Mucosa of rectum (tissue), 2 donors: ENCODE data around the gene MOGAT3.

Source experiments
- H3K27ac ChIP-seq, 2 donors: one replicate each; pipeline ENCODE4 v1.7.0; 2013; ENCODE audit warnings: inconsistent platforms in 2 of 2, low read depth in 2 of 2, low read length in 2 of 2
- H3K27me3 ChIP-seq, 2 donors: one replicate each; pipeline ENCODE4 v1.7.0; 2013; ENCODE audit warnings: low read length in 2 of 2; ENCODE audit not compliant: control insufficient read depth in 2 of 2, insufficient read depth in 2 of 2
- H3K36me3 ChIP-seq, 2 donors: one replicate each; pipeline ENCODE4 v1.7.0; 2013; ENCODE audit warnings: low read length in 2 of 2; ENCODE audit not compliant: control insufficient read depth in 2 of 2, insufficient read depth in 2 of 2
- H3K4me1 ChIP-seq, 2 donors: one replicate each; pipeline ENCODE4 v1.7.0; 2013; ENCODE audit warnings: low read length in 2 of 2, mild to moderate bottlenecking in 1 of 2; ENCODE audit not compliant: control insufficient read depth in 2 of 2, insufficient read depth in 2 of 2
- H3K4me3 ChIP-seq, 2 donors: one replicate each; pipeline ENCODE4 v1.7.0; 2013; ENCODE audit warnings: low read length in 2 of 2
- H3K9ac ChIP-seq, 2 donors: one replicate each; pipeline ENCODE4 v1.7.0; 2013; ENCODE audit warnings: low read length in 2 of 2, low read depth in 1 of 2, mild to moderate bottlenecking in 1 of 2
- H3K9me3 ChIP-seq, 2 donors: one replicate each; pipeline ENCODE4 v1.7.0; 2013; ENCODE audit warnings: low read length in 2 of 2; ENCODE audit not compliant: control insufficient read depth in 2 of 2
- donor health status: healthy.
- donor health status: Normal muscosa, but diverticular disease.

Gene MOGAT3

GRCh38 chr7:101173752-101174244 lies 27.0 kb downstream of the MOGAT3 start:
- Histone ChIP-seq H3K36me3 (no peaks in the 10 kb centered on the region), H3K9me3 (no peaks in the 10 kb centered on the region), H3K27ac (no peak overlapping the region), H3K4me1 (peaks cover 17 to 20% of the 10 kb centered on the region in 2 donors), H3K27me3 (peaks cover 79 to 83% of the 10 kb centered on the region in 2 donors), H3K9ac (no peak overlapping the region), H3K4me3 (no peak overlapping the region)

GRCh38 chr7:101172854-101173751 lies 27.7 kb downstream of the MOGAT3 start:
- Histone ChIP-seq H3K36me3 (no peaks in the 10 kb centered on the region), H3K27ac (no peak overlapping the region), H3K4me3 (no peak overlapping the region), H3K9ac (no peak overlapping the region), H3K4me1 (peaks cover 17 to 20% of the 10 kb centered on the region in 2 donors), H3K9me3 (no peaks in the 10 kb centered on the region), H3K27me3 (peaks cover 84 to 86% of the 10 kb centered on the region in 2 donors)

GRCh38 chr7:101172005-101172853 lies 28.6 kb downstream of the MOGAT3 start:
- Histone ChIP-seq H3K27ac (no peak overlapping the region), H3K9ac (no peak overlapping the region), H3K4me3 (peak overlapping the region in 1 of 2 donors; percentile 24), H3K9me3 (no peaks in the 10 kb centered on the region), H3K36me3 (no peaks in the 10 kb centered on the region), H3K27me3 (peaks cover 84 to 87% of the 10 kb centered on the region in 2 donors), H3K4me1 (peaks cover 17 to 20% of the 10 kb centered on the region in 2 donors)

- peaks cover 17 to 20% of the 10 kb centered on the region in 2 donors for H3K4me1 ChIP-seq
- H3K9me3 ChIP-seq = no peaks in the 10 kb centered on the region
- H3K27me3 ChIP-seq = peaks cover 83 to 85% of the 10 kb centered on the region in 2 donors
- no peak overlapping the region for H3K4me3 ChIP-seq
- no peaks in the 10 kb centered on the region for H3K36me3 ChIP-seq
- H3K9ac ChIP-seq = no peak overlapping the region
- no peak overlapping the region for H3K27ac ChIP-seq
Measured at GRCh38 chr7:101171442-101171837, 29.4 kb downstream of the MOGAT3 start.

GRCh38 chr7:101170617-101171441 lies 30.0 kb downstream of the MOGAT3 start:
- Histone ChIP-seq H3K9ac (no peak overlapping the region), H3K36me3 (no peaks in the 10 kb centered on the region), H3K27me3 (peaks cover 84% of the 10 kb centered on the region in 2 donors), H3K27ac (no peak overlapping the region), H3K4me1 (peaks cover 20 to 22% of the 10 kb centered on the region in 2 donors), H3K4me3 (no peak overlapping the region), H3K9me3 (no peaks in the 10 kb centered on the region)

GRCh38 chr7:101169838-101170551 lies 30.8 kb downstream of the MOGAT3 start:
- no peak overlapping the region for H3K4me3 ChIP-seq
- H3K4me1 ChIP-seq = peaks cover 23 to 27% of the 10 kb centered on the region in 2 donors
- no peak overlapping the region for H3K9ac ChIP-seq
- no peak overlapping the region for H3K27ac ChIP-seq
- H3K36me3 ChIP-seq = no peaks in the 10 kb centered on the region
- peaks cover 79 to 81% of the 10 kb centered on the region in 2 donors for H3K27me3 ChIP-seq
- H3K9me3 ChIP-seq = no peaks in the 10 kb centered on the region

GRCh38 chr7:101169110-101169837 lies 31.6 kb downstream of the MOGAT3 start:
- H3K27ac ChIP-seq = no peak overlapping the region
- H3K9ac ChIP-seq = no peak overlapping the region
- no peak overlapping the region for H3K4me3 ChIP-seq
- no peaks in the 10 kb centered on the region for H3K9me3 ChIP-seq
- H3K36me3 ChIP-seq = no peaks in the 10 kb centered on the region
- peaks cover 82% of the 10 kb centered on the region in 2 donors for H3K27me3 ChIP-seq
- H3K4me1 ChIP-seq = peaks cover 23 to 27% of the 10 kb centered on the region in 2 donors

- H3K9ac ChIP-seq = no peak overlapping the region
Measured at GRCh38 chr7:101168412-101169049, 32.3 kb downstream of the MOGAT3 start.

More at GRCh38 chr7:101168412-101169049, 32.3 kb downstream of the MOGAT3 start:
- no peak overlapping the region for H3K4me3 ChIP-seq
- no peaks in the 10 kb centered on the region for H3K36me3 ChIP-seq
- H3K9me3 ChIP-seq = no peaks in the 10 kb centered on the region
- H3K27ac ChIP-seq = no peak overlapping the region
- H3K4me1 ChIP-seq = peaks cover 23 to 30% of the 10 kb centered on the region in 2 donors
- peaks cover 77 to 80% of the 10 kb centered on the region in 2 donors for H3K27me3 ChIP-seq
